Hepatocyte (in vitro differentiated cells): ENCODE measurements around the gene NME4.

Experiments
- EZH2 ChIP-seq: fragments of 200-600 bp; sonication (generic); IDR thresholded peaks from 2 replicates; pipeline ENCODE4 v1.6.1; 2016; ENCODE audit warnings: antibody characterized with exemption, mild to moderate bottlenecking, borderline replicate concordance
- EZH2phosphoT487 ChIP-seq: fragments of 200-600 bp; sonication (generic); IDR thresholded peaks from one replicate; pipeline ENCODE4 v1.6.1; 2018; ENCODE audit warnings: antibody characterized with exemption, mild to moderate bottlenecking, low read depth, moderate library complexity; ENCODE audit not compliant: unreplicated experiment, severe bottlenecking
- TF ChIP-seq, protein P1 (sequence below): fragments of 200-600 bp; sonication (generic); IDR thresholded peaks from 2 replicates; pipeline ENCODE4 v1.5.1; 2016; ENCODE audit warnings: antibody characterized with exemption, mild to moderate bottlenecking; ENCODE audit not compliant: poor library complexity

DNA sequence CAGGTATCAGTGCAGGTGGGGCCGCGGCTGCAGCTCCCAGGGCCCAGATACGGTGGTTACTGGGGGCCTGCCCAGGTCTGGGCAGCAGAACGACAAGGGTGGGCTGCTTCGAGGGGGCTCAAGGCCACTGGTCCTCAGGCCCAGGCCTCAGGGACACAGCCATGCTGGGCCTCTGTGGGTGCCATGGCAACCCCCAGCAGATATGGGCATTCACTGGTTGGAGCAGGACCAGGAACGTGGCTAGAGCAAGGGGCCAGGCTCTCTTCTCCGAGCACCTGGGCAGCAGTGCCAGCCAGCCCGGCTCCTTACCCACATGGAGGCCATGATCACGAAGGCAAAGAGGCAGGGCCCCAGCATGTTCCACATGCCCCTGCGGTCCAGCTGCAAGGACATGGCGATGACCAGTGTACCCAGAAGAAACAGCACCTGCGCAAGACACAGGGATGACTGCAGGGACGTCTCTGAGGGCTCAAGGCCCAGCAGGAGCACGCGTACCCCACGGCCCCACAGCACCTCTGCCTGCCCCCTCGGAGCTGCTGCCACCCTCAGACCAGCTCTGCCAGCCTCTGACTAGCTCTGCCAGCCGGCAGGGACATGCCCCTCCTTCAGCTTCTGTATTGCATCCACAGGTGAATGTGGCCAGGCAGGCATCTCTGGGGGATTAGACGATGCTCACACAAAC, 24.6 kb upstream of the NME4 start:
- TF ChIP-seq, protein P1, sequence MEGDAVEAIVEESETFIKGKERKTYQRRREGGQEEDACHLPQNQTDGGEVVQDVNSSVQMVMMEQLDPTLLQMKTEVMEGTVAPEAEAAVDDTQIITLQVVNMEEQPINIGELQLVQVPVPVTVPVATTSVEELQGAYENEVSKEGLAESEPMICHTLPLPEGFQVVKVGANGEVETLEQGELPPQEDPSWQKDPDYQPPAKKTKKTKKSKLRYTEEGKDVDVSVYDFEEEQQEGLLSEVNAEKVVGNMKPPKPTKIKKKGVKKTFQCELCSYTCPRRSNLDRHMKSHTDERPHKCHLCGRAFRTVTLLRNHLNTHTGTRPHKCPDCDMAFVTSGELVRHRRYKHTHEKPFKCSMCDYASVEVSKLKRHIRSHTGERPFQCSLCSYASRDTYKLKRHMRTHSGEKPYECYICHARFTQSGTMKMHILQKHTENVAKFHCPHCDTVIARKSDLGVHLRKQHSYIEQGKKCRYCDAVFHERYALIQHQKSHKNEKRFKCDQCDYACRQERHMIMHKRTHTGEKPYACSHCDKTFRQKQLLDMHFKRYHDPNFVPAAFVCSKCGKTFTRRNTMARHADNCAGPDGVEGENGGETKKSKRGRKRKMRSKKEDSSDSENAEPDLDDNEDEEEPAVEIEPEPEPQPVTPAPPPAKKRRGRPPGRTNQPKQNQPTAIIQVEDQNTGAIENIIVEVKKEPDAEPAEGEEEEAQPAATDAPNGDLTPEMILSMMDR = no peak
- no peak for TF ChIP-seq EZH2phosphoT487
- TF ChIP-seq EZH2 = no peak
